SK-N-SH treated with all-trans-retinoic acid at 6 μM for 48 hours (cell line): ENCODE data around the gene LINS1.

Source experiments
- CSDC2 ChIP-seq: fragments of 250-450 bp; sonication (Bioruptor Pico); IDR thresholded peaks from 2 replicates; pipeline ENCODE4 v1.5.0; 2020; ENCODE audit warnings: mild to moderate bottlenecking, moderate library complexity
- ISL1 ChIP-seq: fragments of 250-450 bp; sonication (Bioruptor Pico); IDR thresholded peaks from 2 replicates; pipeline ENCODE4 v2.1.2; 2022; ENCODE audit warnings: mild to moderate bottlenecking, moderate library complexity

- TF ChIP-seq CSDC2 (CRISPR knock-in tag) (no peak), ISL1 (CRISPR knock-in tag) (no peak)
Observed at GRCh38 chr15:100553468-100553867, 48.5 kb downstream of the LINS1 start.
